Right atrium auricular region (tissue), 2 donors: ENCODE results near the gene SLC2A3. TPM values are rescaled to one million over a fixed set of nuclear protein-coding genes. Genes with fewer than 3 reads are reported as not detected.
"Not testable (repeated sequence)": the region's sequence is repeated elsewhere in the genome, so short reads cannot be mapped to it uniquely, and the experiment has no call there.

ENCODE experiments used
- DNase-seq: peaks from one replicate; pipeline ENCODE4 v3.0.0-alpha.2; 2019; ENCODE audit warnings: low spot score
- H3K27ac ChIP-seq, 2 donors: fragments of 200-600 bp; sonication (generic); 1 replicate in 1 of 2; 2 replicates in 1 of 2; pipeline ENCODE4 v1.5.1; 2016 to 2019
- H3K27me3 ChIP-seq, 2 donors: fragments of 200-600 bp; sonication (generic); one replicate each; pipeline versions ENCODE4 v1.5.1 to v1.6.0; 2017 to 2019
- H3K36me3 ChIP-seq: fragments of 200-600 bp; sonication (generic); one replicate; pipeline ENCODE4 v1.5.1; 2016
- H3K4me1 ChIP-seq, 2 donors: fragments of 200-600 bp; sonication (generic); one replicate each; pipeline versions ENCODE4 v1.5.1 to v1.6.0; 2017 to 2019
- H3K4me3 ChIP-seq, 2 donors: fragments of 200-600 bp; sonication (generic); 1 replicate in 1 of 2; 2 replicates in 1 of 2; pipeline ENCODE4 v1.5.1; 2017 to 2019; ENCODE audit warnings: mild to moderate bottlenecking in 1 of 2, moderate library complexity in 1 of 2
- H3K9me3 ChIP-seq, 2 donors: fragments of 200-600 bp; sonication (generic); one replicate each; pipeline ENCODE4 v1.5.1; 2019
- CTCF ChIP-seq, 2 donors: fragments of 200-600 bp; sonication (generic); IDR thresholded peaks; one replicate each; pipeline ENCODE4 v1.5.1; 2019; ENCODE audit warnings: antibody characterized with exemption in 2 of 2
- total RNA-seq, 2 donors: library from RNA; depleted of rRNA; stranded (reverse); fragments of >200 nt; gene quantifications; one replicate each; pipeline ENCODE4 v1.1.0, GENCODE V29; 2016

Gene SLC2A3
- total RNA-seq, 2 donors from 2014 or later, result 13.7 to 17.5 TPM

GRCh38 chr12:7884689-7885088, 51.3 kb downstream of the SLC2A3 start:
- H3K27me3 ChIP-seq, result no peaks in the 10 kb centered on the region
- no peak overlapping the region for H3K4me3 ChIP-seq
- H3K4me1 ChIP-seq, result no peaks in the 10 kb centered on the region
- no peak for TF ChIP-seq CTCF (IDR thresholded peaks at IDR 0.05)
- no peak overlapping the region for H3K27ac ChIP-seq
- no peaks in the 10 kb centered on the region for H3K9me3 ChIP-seq
- no peaks in the 10 kb centered on the region for H3K36me3 ChIP-seq
- no peak for DNase-seq

- not testable (repeated sequence) for H3K36me3 ChIP-seq
Measured at GRCh38 chr12:7881736-7882120, 54.3 kb downstream of the SLC2A3 start.

GRCh38 chr12:7880952-7881735, 54.8 kb downstream of the SLC2A3 start:
- H3K4me1 ChIP-seq, H3K9me3 ChIP-seq, H3K36me3 ChIP-seq, H3K27me3 ChIP-seq, H3K4me3 ChIP-seq, H3K27ac ChIP-seq, DNase-seq: not testable (repeated sequence)

More at GRCh38 chr12:7881736-7882120, 54.3 kb downstream of the SLC2A3 start:
- not testable (repeated sequence) for H3K27ac ChIP-seq, H3K9me3 ChIP-seq, DNase-seq, H3K27me3 ChIP-seq, H3K4me3 ChIP-seq, H3K4me1 ChIP-seq

GRCh38 chr12:7879246-7879645, 56.7 kb downstream of the SLC2A3 start:
- H3K9me3 ChIP-seq, result no peaks in the 10 kb centered on the region
- no peaks in the 10 kb centered on the region for H3K36me3 ChIP-seq
- no peaks in the 10 kb centered on the region for H3K27me3 ChIP-seq
- H3K27ac ChIP-seq, result no peak overlapping the region
- TF ChIP-seq CTCF (IDR thresholded peaks at IDR 0.05), result no peak
- no peak overlapping the region for H3K4me3 ChIP-seq
- no peak for DNase-seq
- no peaks in the 10 kb centered on the region for H3K4me1 ChIP-seq

GRCh38 chr12:7877420-7877819, 58.6 kb downstream of the SLC2A3 start:
- no peak for TF ChIP-seq CTCF (IDR thresholded peaks at IDR 0.05)
- peaks cover 5 to 8% of the 10 kb centered on the region in 2 donors for H3K27me3 ChIP-seq
- no peaks in the 10 kb centered on the region for H3K9me3 ChIP-seq
- H3K4me1 ChIP-seq, result peaks cover 0 to 7% of the 10 kb centered on the region in 2 donors
- no peak overlapping the region for H3K4me3 ChIP-seq
- DNase-seq, result no peak
- no peaks in the 10 kb centered on the region for H3K36me3 ChIP-seq
- H3K27ac ChIP-seq, result no peak overlapping the region

- no peaks in the 10 kb centered on the region for H3K9me3 ChIP-seq
- no peaks in the 10 kb centered on the region for H3K36me3 ChIP-seq
- peaks cover 0 to 7% of the 10 kb centered on the region in 2 donors for H3K4me1 ChIP-seq
- H3K27me3 ChIP-seq, result peaks cover 5 to 8% of the 10 kb centered on the region in 2 donors
- DNase-seq, result no peak
- H3K4me3 ChIP-seq, result peak within 1 kb of the TSS in 1 of 2 donors; percentile 30
- TF ChIP-seq CTCF (IDR thresholded peaks at IDR 0.05), result no peak
- H3K27ac ChIP-seq, result no peak within 1 kb of the TSS
Measured at GRCh38 chr12:7872566-7873319, 63.2 kb downstream of the SLC2A3 start, which contains the start of gene SLC2A14. Gene SLC2A14 (minus strand): TSS chr12:7872915. CDS start chr12:7869880, 3,035 bp downstream.
